Activated gamma-delta T cell treated with anti-CD3 and anti-CD28 coated beads, Interleukin-2, amount 50 U/mL, for 16 hours (primary cell): Measurements from ENCODE around the gene EIF3D.
"Not testable (repeated sequence)": the region's sequence is repeated elsewhere in the genome, so short reads cannot be mapped to it uniquely, and the experiment has no call there.

ENCODE experiments used
- DNase-seq: peaks from one replicate; pipeline ENCODE4 v3.0.0-alpha.2; 2020; ENCODE audit warnings: low read depth

The EIF3D gene

GRCh38 chr22:36549033-36549432 lies 20.1 kb upstream of the EIF3D start:
- DNase-seq, result no peak

GRCh38 chr22:36548606-36549005 lies 19.6 kb upstream of the EIF3D start:
- no peak for DNase-seq

- no peak for DNase-seq
Measured at GRCh38 chr22:36546932-36547331, 18.0 kb upstream of the EIF3D start.

- DNase-seq, result no peak
Measured at GRCh38 chr22:36546092-36546804, 17.3 kb upstream of the EIF3D start.

- no peak for DNase-seq
Measured at GRCh38 chr22:36544107-36544620, 15.2 kb upstream of the EIF3D start.

GRCh38 chr22:36541831-36542411 lies 13.0 kb upstream of the EIF3D start:
- DNase-seq, result no peak

- DNase-seq, result no peak
Measured at GRCh38 chr22:36540867-36541642, 12.1 kb upstream of the EIF3D start.

- no peak for DNase-seq
Measured at GRCh38 chr22:36538529-36538928, 9.6 kb upstream of the EIF3D start.

- DNase-seq, result no peak
Measured at GRCh38 chr22:36536717-36537116, 7.8 kb upstream of the EIF3D start.

GRCh38 chr22:36533320-36533719 lies 4.4 kb upstream of the EIF3D start:
- not testable (repeated sequence) for DNase-seq

- DNase-seq, result no peak
Measured at GRCh38 chr22:36532466-36532865, 3.5 kb upstream of the EIF3D start.

GRCh38 chr22:36528341-36528740 lies 625 bp downstream of the EIF3D start:
- no peak for DNase-seq

- DNase-seq, result no peak
Measured at GRCh38 chr22:36522662-36523061, 6.3 kb downstream of the EIF3D start.

- no peak for DNase-seq
Measured at GRCh38 chr22:36520423-36520822, 8.5 kb downstream of the EIF3D start.

- DNase-seq, result not testable (repeated sequence)
Measured at GRCh38 chr22:36519906-36520305, 9.1 kb downstream of the EIF3D start.

- DNase-seq, result no peak
Measured at GRCh38 chr22:36514766-36515165, 14.2 kb downstream of the EIF3D start.

- DNase-seq, result no peak
Measured at GRCh38 chr22:36512991-36513390, 16.0 kb downstream of the EIF3D start.

- no peak for DNase-seq
Measured at GRCh38 chr22:36512333-36512732, 16.6 kb downstream of the EIF3D start.

- DNase-seq, result peak; percentile 13
Measured at GRCh38 chr22:36510966-36511881, 17.7 kb downstream of the EIF3D start.

GRCh38 chr22:36510384-36510783 lies 18.6 kb downstream of the EIF3D start:
- DNase-seq, result no peak

GRCh38 chr22:36507518-36508010 lies 21.4 kb downstream of the EIF3D start:
- DNase-seq, result no peak
